ENCODE data around the gene PLSCR2. TPM values are rescaled to one million over a fixed set of nuclear protein-coding genes. Genes with fewer than 3 reads are reported as not detected.

The PLSCR2 gene
- total and polyA plus RNA-seq, 10 of the 15 experiments (the other 5 are each of a cell fraction or from before 2014, with no cell fraction given): not detected

- no TSS peak for BruUV-seq (replicated peaks)
- intact Hi-C loops (cut with micrococcal nuclease; ENCODE audit: unreplicated experiment): loop anchor here (2.0 kb wide), 1 partner anchor 42 kb away; the partner anchor contains the start of gene PLSCR1
- H3K9me3 ChIP-seq (replicated peaks; ENCODE audit: control insufficient read depth, insufficient read depth, low read length): no peaks in the 10 kb centered on the region; the same call in 2 of the 3 replicates
Observed at GRCh38 chr3:146502887-146503460, 33.6 kb upstream of the PLSCR2 start.

More at GRCh38 chr3:146502887-146503460, 33.6 kb upstream of the PLSCR2 start:
- Histone ChIP-seq H2AFZ (ENCODE audit: control insufficient read depth, low read depth, low read length) (no peak overlapping the region), H4K20me1 (ENCODE audit: control insufficient read depth, insufficient read depth) (no peaks in the 10 kb centered on the region), H3K4me3 (no peak overlapping the region), H3K27ac (ENCODE audit: control insufficient read depth, insufficient read depth) (no peak overlapping the region), H3K4me2 (ENCODE audit: control insufficient read depth, insufficient read depth) (no peak overlapping the region), H3K4me1 (ENCODE audit: control insufficient read depth, insufficient read depth, low read length) (peaks cover 6% of the 10 kb centered on the region; the same call in 1 of the 2 replicates), H3K27me3 (replicated peaks in 1 of 2; ENCODE audit: control insufficient read depth in 2 of 2, insufficient read depth in 2 of 2, low read length in 1 of 2) (no peaks in the 10 kb centered on the region; a peak in 1 of 4 replicates), H3K79me2 (ENCODE audit: control insufficient read depth, insufficient read depth, low read length) (no peaks in the 10 kb centered on the region), H3K36me3 (ENCODE audit: control insufficient read depth in 2 of 2, insufficient read depth in 2 of 2, low read length in 1 of 2) (no peaks in the 10 kb centered on the region), H3K9ac (ENCODE audit: control insufficient read depth, insufficient read depth, low read length) (no peak overlapping the region)
- no peak for TF ChIP-seq SIN3A (IDR thresholded peaks at IDR 0.05; ENCODE audit: low read depth, low read length)
- TF ChIP-seq RB1 (IDR thresholded peaks at IDR 0.05; ENCODE audit: borderline replicate concordance): no peak
- TF ChIP-seq EZH2 (IDR thresholded peaks at IDR 0.05; ENCODE audit: borderline replicate concordance, control insufficient read depth, low read depth, low read length): no peak
- TF ChIP-seq ZBTB33 (IDR thresholded peaks at IDR 0.05): no peak
- TF ChIP-seq ZNF217 (IDR thresholded peaks at IDR 0.05): no peak
- TF ChIP-seq RUNX3 (IDR thresholded peaks at IDR 0.05; ENCODE audit: low read length): no peak
- TF ChIP-seq PAX5 (IDR thresholded peaks at IDR 0.05; ENCODE audit: borderline replicate concordance, low read depth, low read length): no peak
- TF ChIP-seq IRF5 (IDR thresholded peaks at IDR 0.05; ENCODE audit: borderline replicate concordance): no peak
- no peak for TF ChIP-seq NFYA (IDR thresholded peaks at IDR 0.05; ENCODE audit: borderline replicate concordance, low read depth, low read length)
- TF ChIP-seq ATF7 (IDR thresholded peaks at IDR 0.05; ENCODE audit: low read depth): no peak
- TF ChIP-seq BACH1 (IDR thresholded peaks at IDR 0.05; ENCODE audit: borderline replicate concordance): no peak
- TF ChIP-seq ELK1 (IDR thresholded peaks at IDR 0.05; ENCODE audit: low read depth, low read length): no peak
- ChIA-PET SMC1A (ENCODE audit: uncharacterized antibody, unreplicated experiment) (interaction anchor here (0.8 kb wide), 1 partner anchor 40 kb away, joined by 3 read pairs; no protein-coding TSS in a partner anchor), POLR2A (no interaction called here), CTCF (interaction anchor here (0.7 kb wide), 1 partner anchor 10 kb away, joined by 3 read pairs; no protein-coding TSS in a partner anchor), RAD21 (ENCODE audit: unreplicated experiment) (interaction anchor here (1.4 kb wide), 1 partner anchor 41 kb away, joined by 3 read pairs; no protein-coding TSS in a partner anchor)
- WGBS (ENCODE audit: insufficient coverage, insufficient replicate concordance, low lambda C conversion rate, missing lambda C conversion rate): 100% methylated on average over 1 of the region's 1 CpG
- in situ Hi-C loops (cut with MboI): no loop called here
- no peak for FAIRE-seq
- ATAC-seq: no peak
- no peak for DNase-seq (ENCODE audit: low read depth, low spot score)

Measured in GM12878 (cell line).